HUES64 (cell line): Measurements from ENCODE around the gene TMEM52. TPM values are rescaled to one million over a fixed set of nuclear protein-coding genes. Genes with fewer than 3 reads are reported as not detected.

ENCODE experiments used
- H3K27ac ChIP-seq: 2 replicates; pipeline ENCODE4 v1.7.0; 2013; ENCODE audit warnings: low read depth, low read length, inconsistent platforms
- H3K27me3 ChIP-seq: 2 replicates; pipeline ENCODE4 v1.6.1; 2013; ENCODE audit warnings: mild to moderate bottlenecking, low read length; ENCODE audit not compliant: insufficient read depth
- H3K36me3 ChIP-seq: 2 replicates; pipeline ENCODE4 v1.6.1; 2013; ENCODE audit warnings: mild to moderate bottlenecking, low read length; ENCODE audit not compliant: insufficient read depth
- H3K4me1 ChIP-seq: 2 replicates; pipeline ENCODE4 v1.6.1; 2013; ENCODE audit warnings: mild to moderate bottlenecking, low read length, moderate library complexity; ENCODE audit not compliant: insufficient read depth
- H3K4me3 ChIP-seq: 2 replicates; pipeline ENCODE4 v1.5.1; 2013; ENCODE audit warnings: mild to moderate bottlenecking, low read length, moderate library complexity
- H3K9ac ChIP-seq: 2 replicates; pipeline ENCODE4 v1.6.1; 2013; ENCODE audit warnings: mild to moderate bottlenecking, low read depth, low read length
- H3K9me3 ChIP-seq: 2 replicates; pipeline ENCODE4 v1.6.1; 2013; ENCODE audit warnings: low read depth, low read length; ENCODE audit not compliant: insufficient read depth
- WGBS: fragments of 150-250, 120-280 bp; methylation state at CpG from one replicate; pipeline ENCODE4 v1.1.7; 2013; ENCODE audit warnings: missing lambda C conversion rate; 5-methylcytosine and 5-hydroxymethylcytosine counted together
- polyA plus RNA-seq, 2 experiments: library from polyadenylated mRNA; stranded (reverse); fragments of 50-300 nt; gene quantifications; one replicate each; pipeline ENCODE4 v1.2.3, GENCODE V29; 2013

TMEM52 gene
- polyA plus RNA-seq (2013, experiment 1 of 2), result 10.0 TPM
- 10.8 TPM for polyA plus RNA-seq (2013, experiment 2 of 2)

DNA sequence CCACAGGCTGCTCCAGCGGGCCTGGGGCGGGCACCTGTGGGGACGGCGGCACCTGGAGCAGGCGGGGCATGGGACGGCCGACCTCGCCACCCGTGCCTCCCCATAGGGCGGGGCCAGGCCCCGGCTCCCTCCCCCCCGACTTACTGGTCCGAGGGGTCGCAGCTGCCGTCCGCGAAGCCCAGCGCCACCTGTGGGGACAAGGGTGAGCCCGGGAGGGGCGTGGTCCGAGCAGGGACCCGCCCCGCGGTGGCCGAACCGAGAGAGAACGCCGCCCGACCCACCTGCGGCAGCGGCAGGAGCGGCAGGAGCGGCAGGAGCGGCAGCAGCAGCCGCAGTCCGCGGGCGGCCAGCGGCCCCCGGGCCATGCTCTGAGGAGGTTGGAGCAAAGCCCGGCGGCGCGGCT, at the start of gene TMEM52:
TMEM52 (minus strand) TSS at position 379 of the 403 bp plus-strand sequence; CDS start at position 365, 14 bp downstream.
- Histone ChIP-seq H3K4me1 (no peaks in the 10 kb centered on the region), H3K27me3 (peaks cover 13% of the 10 kb centered on the region; the same call in 1 of the 2 replicates), H3K27ac (peak within 1 kb of the TSS; percentile 72; the same call in 1 of the 2 replicates), H3K4me3 (peak within 1 kb of the TSS; percentile 61), H3K9me3 (no peaks in the 10 kb centered on the region), H3K9ac (peak within 1 kb of the TSS; percentile 70), H3K36me3 (no peaks in the 10 kb centered on the region)
- WGBS, result under 1% methylated on average over 44 of the region's 44 CpGs

DNA sequence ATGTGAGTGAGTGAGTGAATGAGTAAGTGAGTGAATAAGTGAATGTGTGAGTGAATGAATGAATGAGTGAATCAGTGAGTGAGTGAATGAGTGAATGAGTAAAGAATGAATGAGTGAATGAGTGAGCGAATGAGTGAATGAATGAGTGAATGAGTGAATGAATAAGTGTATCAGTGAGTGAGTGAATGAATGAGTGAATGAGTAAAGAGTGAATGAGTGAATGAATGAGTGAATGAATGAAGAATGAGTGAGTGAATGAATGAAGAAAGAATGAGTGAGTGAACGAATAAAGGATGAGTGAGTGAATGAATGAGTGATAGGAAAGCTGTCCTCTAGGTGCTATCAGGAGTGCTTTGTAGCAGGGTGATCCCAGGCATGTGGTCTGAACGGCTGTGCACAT, 48.8 kb upstream of the TMEM52 start:
- Histone ChIP-seq H3K27ac (no peak overlapping the region), H3K4me3 (no peak overlapping the region), H3K9ac (no peak overlapping the region), H3K9me3 (peaks cover 2% of the 10 kb centered on the region; the same call in 1 of the 2 replicates), H3K4me1 (no peaks in the 10 kb centered on the region), H3K36me3 (no peaks in the 10 kb centered on the region), H3K27me3 (no peaks in the 10 kb centered on the region)
- WGBS, result 84% methylated on average over 3 of the region's 3 CpGs

DNA sequence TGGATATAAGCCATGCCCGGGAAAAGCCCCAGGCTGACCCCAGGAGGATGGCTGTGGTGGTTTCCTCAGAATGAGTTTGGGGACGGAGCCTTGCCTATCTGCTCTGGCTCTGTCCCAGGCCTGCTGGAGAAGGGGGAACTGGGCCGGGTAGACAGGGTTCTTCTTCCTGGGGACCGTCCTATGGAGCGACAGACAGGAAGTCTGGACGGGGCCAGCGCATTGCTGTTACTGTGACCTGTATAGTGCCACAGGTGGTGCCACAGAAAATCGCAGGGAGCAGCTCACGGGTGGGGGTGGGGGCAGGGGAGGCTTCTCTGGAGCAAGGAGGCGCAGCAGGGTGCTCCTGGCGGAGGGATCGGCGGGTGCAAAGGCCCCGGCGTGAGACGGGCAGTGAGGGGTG, 48.1 kb upstream of the TMEM52 start:
- WGBS, result 80% methylated on average over 16 of the region's 16 CpGs
- Histone ChIP-seq H3K9me3 (peaks cover 2% of the 10 kb centered on the region; the same call in 1 of the 2 replicates), H3K4me3 (no peak overlapping the region), H3K27ac (no peak overlapping the region), H3K27me3 (no peaks in the 10 kb centered on the region), H3K36me3 (no peaks in the 10 kb centered on the region), H3K4me1 (no peaks in the 10 kb centered on the region), H3K9ac (no peak overlapping the region)

DNA sequence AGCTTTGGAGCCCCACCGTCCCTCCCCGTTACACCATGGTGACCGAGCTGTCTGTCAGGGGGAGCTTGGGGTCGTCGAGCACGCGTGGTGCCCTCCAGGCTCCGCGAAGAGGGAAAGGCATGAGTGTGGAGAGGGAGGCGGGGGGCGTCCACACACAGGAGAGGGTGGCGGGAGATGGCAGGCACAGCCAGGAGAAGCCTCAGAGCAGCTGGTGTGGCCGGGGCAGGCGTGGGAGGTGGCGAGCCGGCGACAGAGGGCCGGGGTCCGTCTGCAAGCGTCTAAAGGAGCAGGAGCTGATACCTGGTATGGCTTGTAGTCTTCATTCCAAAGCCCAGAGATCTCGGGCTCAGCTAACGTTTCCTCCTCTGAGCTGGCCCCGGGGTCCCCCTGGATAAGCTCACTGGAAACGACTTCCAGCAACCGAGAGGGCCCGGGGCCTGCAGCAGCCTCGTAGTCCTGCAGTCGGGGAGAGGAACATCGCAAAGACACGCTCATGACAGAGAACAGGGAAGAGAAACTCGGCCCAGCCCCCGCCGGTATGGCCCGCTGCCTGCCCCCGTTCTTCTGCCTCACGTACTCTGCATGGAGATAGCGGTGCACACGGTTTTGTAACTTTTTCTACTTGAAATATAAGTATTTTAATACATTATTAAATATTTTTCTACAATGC, 47.1 kb upstream of the TMEM52 start:
- Histone ChIP-seq H3K4me3 (no peak overlapping the region), H3K9ac (no peak overlapping the region), H3K9me3 (peaks cover 2% of the 10 kb centered on the region; the same call in 1 of the 2 replicates), H3K4me1 (peaks cover 3% of the 10 kb centered on the region), H3K36me3 (no peaks in the 10 kb centered on the region), H3K27me3 (no peaks in the 10 kb centered on the region), H3K27ac (no peak overlapping the region)
- 83% methylated on average over 36 of the region's 38 CpGs for WGBS

DNA sequence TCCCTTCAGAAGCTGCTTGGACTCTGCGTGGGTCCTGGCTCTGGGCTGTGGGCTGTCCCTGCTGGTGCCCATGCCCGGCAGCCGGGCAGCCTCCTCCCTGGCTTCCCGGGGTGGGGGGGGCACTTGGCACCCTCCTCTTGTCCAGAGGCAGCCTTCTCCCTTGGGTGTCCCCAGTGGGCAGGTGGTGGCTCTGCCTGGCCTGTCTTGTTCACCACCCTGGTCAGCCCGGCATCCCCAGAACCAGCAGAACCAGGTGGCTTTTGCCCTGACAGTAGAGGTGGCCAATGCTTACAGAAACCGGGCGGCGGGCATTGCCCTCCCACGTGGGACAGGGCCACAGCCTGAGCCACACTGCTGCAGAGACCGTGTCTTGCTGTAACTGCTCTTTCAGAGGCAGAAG, 46.5 kb upstream of the TMEM52 start:
- 93% methylated on average over 10 of the region's 10 CpGs for WGBS
- no peaks in the 10 kb centered on the region for H3K27me3 ChIP-seq

DNA sequence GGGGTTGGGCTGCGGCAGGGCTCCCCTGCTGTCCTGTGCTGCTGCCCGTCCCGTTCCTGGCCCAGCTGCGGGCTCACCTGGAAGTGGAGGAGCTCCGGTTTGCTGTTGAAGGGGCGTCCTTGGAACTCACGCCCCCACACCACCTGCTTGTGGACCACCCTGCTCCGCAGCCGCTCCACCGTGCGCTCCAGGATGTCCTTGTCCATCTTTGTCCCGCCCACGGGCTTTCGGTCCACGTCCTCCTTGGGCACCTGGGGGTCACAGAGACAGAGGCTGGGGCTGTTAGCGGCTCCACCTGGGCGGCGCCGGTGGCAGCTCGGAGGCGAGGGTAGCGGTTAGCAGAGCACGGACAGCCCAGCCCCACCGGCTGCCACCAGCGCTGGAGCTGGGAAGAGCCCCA, 45.7 kb upstream of the TMEM52 start:
- Histone ChIP-seq H3K27me3 (no peaks in the 10 kb centered on the region), H3K9me3 (no peaks in the 10 kb centered on the region), H3K4me3 (no peak overlapping the region), H3K36me3 (no peaks in the 10 kb centered on the region), H3K27ac (no peak overlapping the region), H3K4me1 (peaks cover 14% of the 10 kb centered on the region), H3K9ac (no peak overlapping the region)
- WGBS, result 91% methylated on average over 25 of the region's 25 CpGs

More for the DNA sequence above, 46.5 kb upstream of the TMEM52 start:
- Histone ChIP-seq H3K4me3 (no peak overlapping the region), H3K4me1 (peaks cover 10% of the 10 kb centered on the region), H3K36me3 (no peaks in the 10 kb centered on the region), H3K27ac (no peak overlapping the region), H3K9ac (no peak overlapping the region), H3K9me3 (no peaks in the 10 kb centered on the region)

DNA sequence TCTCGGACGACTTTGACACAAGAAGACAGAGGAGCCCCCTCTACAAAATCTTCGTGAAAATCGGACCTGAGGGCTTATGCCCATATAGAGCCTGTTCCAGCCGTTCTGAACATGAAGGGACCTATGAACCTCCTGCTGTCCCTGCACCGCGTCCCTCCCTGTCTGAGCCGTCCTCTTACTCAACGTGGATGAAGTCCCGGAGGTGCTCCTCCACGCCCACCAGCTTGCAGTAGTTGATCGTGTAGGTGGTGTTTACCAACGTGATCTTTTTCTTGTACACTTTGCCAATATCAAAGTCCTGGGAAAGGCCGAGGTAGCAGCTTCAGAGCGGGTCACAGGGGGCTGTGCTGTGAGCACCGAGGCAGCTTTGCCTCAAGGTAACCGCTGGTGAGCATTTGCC, 44.5 kb upstream of the TMEM52 start:
- Histone ChIP-seq H3K9me3 (no peaks in the 10 kb centered on the region), H3K27ac (no peak overlapping the region), H3K9ac (no peak overlapping the region), H3K4me3 (no peak overlapping the region), H3K36me3 (no peaks in the 10 kb centered on the region), H3K4me1 (peaks cover 14% of the 10 kb centered on the region), H3K27me3 (no peaks in the 10 kb centered on the region)
- WGBS, result 91% methylated on average over 17 of the region's 17 CpGs

DNA sequence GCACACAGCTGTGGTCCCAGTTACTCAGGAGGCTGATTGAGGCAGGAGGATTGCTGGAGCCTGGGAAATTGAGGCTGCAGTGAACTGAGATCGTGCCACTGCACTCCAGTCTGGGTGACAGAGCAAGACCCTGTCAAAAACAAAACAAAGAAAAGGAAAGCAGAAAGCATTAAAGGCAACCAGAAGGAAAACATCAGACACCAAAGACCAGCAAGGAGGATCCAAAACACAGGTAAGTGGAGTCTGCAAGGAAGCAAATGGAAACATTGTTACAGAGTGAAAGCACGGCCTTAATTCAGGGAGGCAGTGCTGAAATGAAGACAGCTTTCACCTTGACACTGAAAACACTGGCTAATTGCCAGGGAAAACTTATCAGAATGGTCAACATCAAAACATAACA, 43.7 kb upstream of the TMEM52 start:
- no peak overlapping the region for H3K27ac ChIP-seq
- H3K4me3 ChIP-seq, result no peak overlapping the region
- WGBS, result 89% methylated on average over 2 of the region's 2 CpGs
- no peaks in the 10 kb centered on the region for H3K36me3 ChIP-seq
- no peak overlapping the region for H3K9ac ChIP-seq
- no peaks in the 10 kb centered on the region for H3K9me3 ChIP-seq
- peaks cover 14% of the 10 kb centered on the region for H3K4me1 ChIP-seq
- H3K27me3 ChIP-seq, result no peaks in the 10 kb centered on the region

DNA sequence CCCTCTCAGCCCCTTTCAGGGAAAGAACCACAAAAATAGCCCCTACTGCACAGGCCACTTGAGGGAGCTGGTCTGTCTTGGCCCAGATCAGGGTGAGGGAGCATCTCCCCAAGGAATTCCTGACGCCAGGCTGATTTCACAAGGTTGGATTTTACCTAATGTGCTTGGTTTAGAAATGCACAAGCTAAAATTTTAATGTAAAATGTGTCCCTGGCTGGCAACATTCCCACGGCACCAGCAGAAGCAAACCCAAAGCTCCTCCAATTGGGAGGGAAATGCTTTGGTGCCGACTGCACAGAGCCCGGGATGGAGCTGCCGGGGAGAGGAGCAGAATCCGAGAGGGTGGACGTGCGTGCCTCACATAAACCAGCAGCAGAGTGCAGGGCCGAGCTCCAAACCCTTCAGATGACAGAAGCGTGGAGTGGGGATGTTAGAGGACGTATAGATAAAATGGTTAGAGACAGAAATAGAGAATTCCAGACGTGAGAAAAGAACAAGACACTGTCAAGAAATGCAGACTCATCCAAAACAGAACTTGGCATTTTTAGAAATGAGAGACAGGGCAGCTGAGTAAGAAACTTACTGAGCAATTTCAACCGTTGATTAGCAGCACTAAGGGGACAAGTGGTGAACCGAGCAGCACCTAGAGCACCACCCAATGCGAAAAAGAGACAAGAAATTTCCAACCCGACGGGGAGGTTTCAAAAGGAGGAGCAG, 41.6 kb upstream of the TMEM52 start:
- H3K4me1 ChIP-seq, result peaks cover 14% of the 10 kb centered on the region
- H3K4me3 ChIP-seq, result no peak overlapping the region
- no peaks in the 10 kb centered on the region for H3K9me3 ChIP-seq
- no peaks in the 10 kb centered on the region for H3K27me3 ChIP-seq
- WGBS, result 67% methylated on average over 17 of the region's 17 CpGs
- no peak overlapping the region for H3K9ac ChIP-seq
- no peak overlapping the region; the same call in 1 of the 2 replicates for H3K27ac ChIP-seq
- no peaks in the 10 kb centered on the region for H3K36me3 ChIP-seq

DNA sequence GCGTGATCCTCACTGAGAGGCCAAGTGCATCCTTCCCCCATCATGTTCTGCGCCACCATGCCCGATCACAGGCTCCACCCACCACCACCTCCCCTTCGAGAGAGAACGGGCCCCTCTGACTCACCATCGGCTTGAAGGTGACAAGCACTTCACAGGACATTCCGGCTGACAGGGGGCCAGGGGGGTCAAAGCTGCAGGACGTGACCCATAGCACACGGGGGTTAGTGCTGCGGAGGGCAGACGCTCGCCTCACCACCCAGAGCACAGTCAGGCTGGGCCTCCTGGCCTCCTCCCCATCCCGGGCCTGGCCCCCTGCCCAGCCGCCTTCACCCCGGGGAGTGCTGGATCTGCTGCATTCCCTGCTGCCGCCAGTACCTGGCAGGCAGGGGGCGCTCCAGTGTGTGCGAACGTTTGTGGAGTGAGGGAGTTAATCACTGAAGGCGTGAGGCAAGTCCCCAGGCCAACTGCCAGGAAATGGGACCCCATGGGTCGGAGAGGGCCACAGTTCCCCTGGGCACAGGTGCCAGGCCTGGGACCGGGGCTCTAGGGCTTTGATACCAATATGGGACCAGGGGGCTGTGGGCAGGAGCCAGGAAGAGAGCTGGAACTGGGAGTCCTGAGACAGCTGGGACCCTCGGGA, 40.9 kb upstream of the TMEM52 start:
- Histone ChIP-seq H3K4me1 (peaks cover 14% of the 10 kb centered on the region), H3K36me3 (no peaks in the 10 kb centered on the region), H3K9ac (no peak overlapping the region), H3K27me3 (no peaks in the 10 kb centered on the region), H3K27ac (no peak overlapping the region; the same call in 1 of the 2 replicates), H3K4me3 (peak overlapping the region; percentile 34), H3K9me3 (no peaks in the 10 kb centered on the region)
- WGBS, result 12% methylated on average over 23 of the region's 23 CpGs

DNA sequence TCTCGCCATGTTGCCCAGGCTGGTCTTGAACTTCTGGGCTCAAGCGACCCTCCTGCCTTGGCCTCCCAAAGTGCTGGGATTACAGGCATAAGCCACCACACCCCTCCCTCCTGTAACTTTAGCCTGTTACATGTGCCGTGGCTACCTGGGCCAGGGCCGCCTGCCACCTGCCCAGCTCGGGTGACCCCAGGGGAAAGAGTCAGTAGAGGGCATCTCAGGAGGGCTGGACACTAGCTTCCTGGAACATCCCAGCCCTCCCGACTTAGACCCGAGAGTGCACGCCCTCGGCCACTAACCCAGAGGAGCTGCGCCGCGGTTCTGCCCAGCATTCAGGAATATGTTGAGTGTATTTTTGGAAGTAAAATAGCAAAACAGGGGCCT, 40.4 kb upstream of the TMEM52 start:
- H3K4me1 ChIP-seq, result peaks cover 14% of the 10 kb centered on the region
- no peak overlapping the region for H3K9ac ChIP-seq
- H3K27me3 ChIP-seq, result no peaks in the 10 kb centered on the region
- H3K36me3 ChIP-seq, result no peaks in the 10 kb centered on the region
- H3K4me3 ChIP-seq, result peak overlapping the region; percentile 34; the same call in 1 of the 2 replicates
- 81% methylated on average over 12 of the region's 12 CpGs for WGBS
- H3K9me3 ChIP-seq, result no peaks in the 10 kb centered on the region
- no peak overlapping the region for H3K27ac ChIP-seq
